ENCODE measurements around the gene AKIRIN1.

Gene AKIRIN1

GRCh38 chr1:38990738-38991637 is at the start of gene AKIRIN1:
TSS of gene AKIRIN1 (plus strand) at chr1:38991276. CDS start at chr1:38991381, 105 bp downstream.
- peak within 1 kb of the TSS; percentile 57 for H3K4me3 ChIP-seq (replicated peaks; ENCODE audit: low read depth, low read length)
- TF ChIP-seq CTCF (IDR thresholded peaks at IDR 0.05; ENCODE audit: low read depth, low read length, missing control alignments) = no peak
- DNase-seq (ENCODE audit: extremely low read depth, low read depth) = peak; percentile 85

GRCh38 chr1:38941527-38942019 is 49.5 kb upstream of the AKIRIN1 start, which contains the start of gene RHBDL2:
TSS of gene RHBDL2 (minus strand) at chr1:38941830. CDS start at chr1:38919212, 22,618 bp downstream.
- DNase-seq (ENCODE audit: extremely low read depth, low read depth) = no peak
- no peak within 1 kb of the TSS for H3K4me3 ChIP-seq (replicated peaks; ENCODE audit: low read depth, low read length)
- no peak for TF ChIP-seq CTCF (IDR thresholded peaks at IDR 0.05; ENCODE audit: low read depth, low read length, missing control alignments)

- no peak for DNase-seq (ENCODE audit: extremely low read depth, low read depth)
- no peak for TF ChIP-seq CTCF (IDR thresholded peaks at IDR 0.05; ENCODE audit: low read depth, low read length, missing control alignments)
- H3K4me3 ChIP-seq (replicated peaks; ENCODE audit: low read depth, low read length) = no peak overlapping the region
These were observed 48.2 kb upstream of the AKIRIN1 start for GRCh38 chr1:38942664-38943428.

GRCh38 chr1:38944547-38944946 is 46.5 kb upstream of the AKIRIN1 start:
- H3K4me3 ChIP-seq (replicated peaks; ENCODE audit: low read depth, low read length) = no peak overlapping the region
- no peak for TF ChIP-seq CTCF (IDR thresholded peaks at IDR 0.05; ENCODE audit: low read depth, low read length, missing control alignments)
- DNase-seq (ENCODE audit: extremely low read depth, low read depth) = no peak

GRCh38 chr1:38950553-38950952 is 40.5 kb upstream of the AKIRIN1 start:
- H3K4me3 ChIP-seq (replicated peaks; ENCODE audit: low read depth, low read length) = no peak overlapping the region
- DNase-seq (ENCODE audit: extremely low read depth, low read depth) = no peak
- no peak for TF ChIP-seq CTCF (IDR thresholded peaks at IDR 0.05; ENCODE audit: low read depth, low read length, missing control alignments)

- no peak for TF ChIP-seq CTCF (IDR thresholded peaks at IDR 0.05; ENCODE audit: low read depth, low read length, missing control alignments)
- no peak overlapping the region for H3K4me3 ChIP-seq (replicated peaks; ENCODE audit: low read depth, low read length)
- DNase-seq (ENCODE audit: extremely low read depth, low read depth) = no peak
These were observed 37.6 kb upstream of the AKIRIN1 start for GRCh38 chr1:38953433-38953860.
